Measurements from ENCODE around the gene APBA1.

APBA1 gene

DNA sequence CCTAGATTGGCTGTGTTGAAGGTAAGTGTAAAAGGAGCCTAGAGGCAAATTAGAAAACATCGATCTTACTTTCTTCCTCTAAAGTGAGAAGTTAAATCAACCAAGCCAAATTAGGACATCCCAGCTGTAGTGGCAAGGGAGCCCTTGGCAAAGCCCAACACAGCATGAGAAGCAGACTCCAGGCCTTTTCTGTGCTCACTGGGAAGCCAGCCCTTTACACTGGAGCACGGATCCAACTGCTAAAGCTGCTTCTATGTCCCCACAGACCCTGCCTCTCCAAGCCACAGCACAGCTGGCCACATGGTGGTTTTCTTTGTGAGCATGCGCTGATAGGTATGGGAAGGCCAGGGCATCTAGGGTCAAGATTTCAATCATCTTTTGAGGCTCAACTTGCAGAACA lies 94.1 kb downstream of the APBA1 start:
- TF ChIP-seq, protein P1, sequence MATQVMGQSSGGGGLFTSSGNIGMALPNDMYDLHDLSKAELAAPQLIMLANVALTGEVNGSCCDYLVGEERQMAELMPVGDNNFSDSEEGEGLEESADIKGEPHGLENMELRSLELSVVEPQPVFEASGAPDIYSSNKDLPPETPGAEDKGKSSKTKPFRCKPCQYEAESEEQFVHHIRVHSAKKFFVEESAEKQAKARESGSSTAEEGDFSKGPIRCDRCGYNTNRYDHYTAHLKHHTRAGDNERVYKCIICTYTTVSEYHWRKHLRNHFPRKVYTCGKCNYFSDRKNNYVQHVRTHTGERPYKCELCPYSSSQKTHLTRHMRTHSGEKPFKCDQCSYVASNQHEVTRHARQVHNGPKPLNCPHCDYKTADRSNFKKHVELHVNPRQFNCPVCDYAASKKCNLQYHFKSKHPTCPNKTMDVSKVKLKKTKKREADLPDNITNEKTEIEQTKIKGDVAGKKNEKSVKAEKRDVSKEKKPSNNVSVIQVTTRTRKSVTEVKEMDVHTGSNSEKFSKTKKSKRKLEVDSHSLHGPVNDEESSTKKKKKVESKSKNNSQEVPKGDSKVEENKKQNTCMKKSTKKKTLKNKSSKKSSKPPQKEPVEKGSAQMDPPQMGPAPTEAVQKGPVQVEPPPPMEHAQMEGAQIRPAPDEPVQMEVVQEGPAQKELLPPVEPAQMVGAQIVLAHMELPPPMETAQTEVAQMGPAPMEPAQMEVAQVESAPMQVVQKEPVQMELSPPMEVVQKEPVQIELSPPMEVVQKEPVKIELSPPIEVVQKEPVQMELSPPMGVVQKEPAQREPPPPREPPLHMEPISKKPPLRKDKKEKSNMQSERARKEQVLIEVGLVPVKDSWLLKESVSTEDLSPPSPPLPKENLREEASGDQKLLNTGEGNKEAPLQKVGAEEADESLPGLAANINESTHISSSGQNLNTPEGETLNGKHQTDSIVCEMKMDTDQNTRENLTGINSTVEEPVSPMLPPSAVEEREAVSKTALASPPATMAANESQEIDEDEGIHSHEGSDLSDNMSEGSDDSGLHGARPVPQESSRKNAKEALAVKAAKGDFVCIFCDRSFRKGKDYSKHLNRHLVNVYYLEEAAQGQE (IDR thresholded peaks at IDR 0.05; ENCODE audit: insufficient read depth in 1 of 2, low read depth in 2 of 2, low read length in 2 of 2) = no peak
- no peak for TF ChIP-seq SIN3A (IDR thresholded peaks at IDR 0.05; ENCODE audit: borderline replicate concordance, insufficient read depth, low read length)

DNA sequence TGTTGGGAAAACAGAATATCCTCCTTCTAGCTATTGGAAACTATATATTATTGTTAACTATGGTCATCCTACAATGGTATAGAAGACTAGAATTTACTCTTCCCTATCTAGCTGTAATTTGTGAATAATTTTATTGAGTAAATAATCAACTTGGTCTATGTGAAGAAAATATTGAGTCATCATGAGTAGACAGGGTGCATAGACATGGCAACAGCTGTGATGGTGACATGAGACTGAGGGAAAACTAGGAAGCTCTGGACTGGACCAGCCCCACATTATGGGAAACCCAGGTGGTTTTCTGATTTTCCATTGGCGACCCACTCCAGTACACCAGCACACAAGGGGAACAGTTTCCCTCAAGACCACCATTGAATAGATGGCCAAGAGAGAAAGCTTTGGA lies 95.0 kb downstream of the APBA1 start:
- TF ChIP-seq, protein P1 (IDR thresholded peaks at IDR 0.05; ENCODE audit: insufficient read depth in 1 of 2, low read depth in 2 of 2, low read length in 2 of 2) = no peak
- TF ChIP-seq POLR2AphosphoS5 (IDR thresholded peaks at IDR 0.05; ENCODE audit: low read depth, low read length) = no peak

DNA sequence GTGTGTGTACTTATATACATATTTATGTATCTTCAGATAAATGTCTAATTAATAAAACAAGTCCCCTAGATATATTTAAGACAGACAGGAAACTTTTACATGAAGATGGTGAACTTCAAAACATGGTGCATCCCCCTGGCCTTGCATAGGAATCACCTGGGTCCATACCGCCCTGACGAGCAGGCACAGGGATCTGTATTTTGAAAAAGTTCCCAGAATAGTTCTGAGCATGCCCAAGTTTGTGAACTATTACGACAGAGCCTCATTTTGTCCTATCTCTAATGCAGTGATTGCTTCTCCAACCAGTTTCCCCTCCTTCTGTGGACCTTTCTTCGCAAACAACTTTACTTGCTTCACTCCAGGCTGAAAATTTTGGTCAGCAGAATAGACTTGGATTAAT lies 98.1 kb downstream of the APBA1 start:
- TF ChIP-seq POLR2AphosphoS5 (IDR thresholded peaks at IDR 0.05; ENCODE audit: low read depth, low read length) (no peak), FOXP2 (optimal IDR thresholded peaks at IDR 0.05; ENCODE audit: borderline replicate concordance, extremely low read depth, extremely low read length, insufficient read depth) (no peak), TAF1 (IDR thresholded peaks at IDR 0.05; ENCODE audit: borderline replicate concordance, insufficient read depth, low read length) (no peak), SIN3A (IDR thresholded peaks at IDR 0.05; ENCODE audit: borderline replicate concordance, insufficient read depth, low read length) (no peak)
- TF ChIP-seq, protein P1 (IDR thresholded peaks at IDR 0.05; ENCODE audit: insufficient read depth in 1 of 2, low read depth in 2 of 2, low read length in 2 of 2) = no peak

DNA sequence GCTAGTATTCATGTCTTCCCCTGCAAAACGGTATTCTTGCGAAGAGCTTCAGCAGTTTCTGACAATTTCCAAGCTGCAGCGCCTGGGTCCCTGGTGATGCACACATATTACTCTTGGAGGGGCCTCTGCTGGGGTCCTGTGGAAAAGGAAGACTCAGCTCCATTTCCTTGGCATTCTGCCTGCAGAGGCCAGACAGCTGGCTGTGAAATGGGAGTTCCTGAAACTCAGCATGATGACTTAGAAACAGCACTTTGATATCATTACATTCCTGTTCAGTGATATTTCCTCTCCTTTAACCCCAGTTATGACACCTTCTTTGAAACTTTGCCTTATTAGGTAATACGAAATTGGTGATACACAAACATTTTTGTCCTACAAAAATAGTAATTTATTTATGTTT lies 98.5 kb downstream of the APBA1 start:
- TF ChIP-seq TAF1 (IDR thresholded peaks at IDR 0.05; ENCODE audit: borderline replicate concordance, insufficient read depth, low read length) = no peak
- TF ChIP-seq SIN3A (IDR thresholded peaks at IDR 0.05; ENCODE audit: borderline replicate concordance, insufficient read depth, low read length) = no peak
- TF ChIP-seq, protein P1 (IDR thresholded peaks at IDR 0.05; ENCODE audit: insufficient read depth in 1 of 2, low read depth in 2 of 2, low read length in 2 of 2) = no peak
- TF ChIP-seq FOXP2 (optimal IDR thresholded peaks at IDR 0.05; ENCODE audit: borderline replicate concordance, extremely low read depth, extremely low read length, insufficient read depth) = no peak
- no peak for TF ChIP-seq POLR2AphosphoS5 (IDR thresholded peaks at IDR 0.05; ENCODE audit: low read depth, low read length)

DNA sequence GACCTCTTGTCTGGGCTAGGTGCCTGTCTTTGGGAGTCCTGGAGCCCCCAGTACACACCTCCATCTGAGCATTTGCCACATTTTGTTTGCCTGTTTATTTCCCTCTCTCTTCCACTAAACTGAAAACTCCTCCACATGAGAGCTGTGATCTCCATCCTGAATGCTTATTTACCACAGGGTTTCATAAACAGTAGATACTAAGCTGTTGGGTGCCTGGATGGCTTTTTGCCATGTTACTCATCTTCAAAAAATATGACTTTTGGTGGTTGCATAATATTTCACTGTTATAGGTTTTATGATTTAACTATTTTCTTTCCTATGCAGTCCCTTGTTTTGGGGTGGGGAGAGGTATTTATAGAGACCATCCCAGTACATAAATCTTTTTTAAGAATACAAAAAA lies 99.6 kb downstream of the APBA1 start:
- TF ChIP-seq, protein P1 (IDR thresholded peaks at IDR 0.05; ENCODE audit: insufficient read depth in 1 of 2, low read depth in 2 of 2, low read length in 2 of 2) = no peak
- TF ChIP-seq FOXP2 (optimal IDR thresholded peaks at IDR 0.05; ENCODE audit: borderline replicate concordance, extremely low read depth, extremely low read length, insufficient read depth) = no peak
- no peak for TF ChIP-seq TAF1 (IDR thresholded peaks at IDR 0.05; ENCODE audit: borderline replicate concordance, insufficient read depth, low read length)
- no peak for TF ChIP-seq POLR2AphosphoS5 (IDR thresholded peaks at IDR 0.05; ENCODE audit: low read depth, low read length)
- TF ChIP-seq SIN3A (IDR thresholded peaks at IDR 0.05; ENCODE audit: borderline replicate concordance, insufficient read depth, low read length) = no peak

Measured in PFSK-1 (cell line).